Lower lobe of right lung (tissue), 2 donors: Measurements from ENCODE around the gene DNAJB13. TPM values are rescaled to one million over a fixed set of nuclear protein-coding genes. Genes with fewer than 3 reads are reported as not detected.
A peak's percentile ranks its signal among the peaks of the same experiment; 100 is the strongest.

Source experiments
- ATAC-seq, 2 donors: fragments of 200-7000 bp; cut with Tn5 transposase; one replicate each; pipeline ENCODE4 v1.9.1; 2020 to 2022; ENCODE audit warnings: mild to moderate bottlenecking in 2 of 2, moderate library complexity in 2 of 2
- DNase-seq: peaks from one replicate; pipeline ENCODE4 v3.0.0-alpha.2; 2020
- H3K27ac ChIP-seq: fragments of 200-600 bp; one replicate; pipeline ENCODE4 v1.8.0; 2022
- H3K27me3 ChIP-seq: fragments of 200-600 bp; one replicate; pipeline ENCODE4 v1.8.0; 2022; ENCODE audit warnings: low read depth
- H3K36me3 ChIP-seq: fragments of 200-600 bp; one replicate; pipeline ENCODE4 v1.8.0; 2022; ENCODE audit warnings: mild to moderate bottlenecking
- H3K4me1 ChIP-seq: fragments of 200-600 bp; one replicate; pipeline ENCODE4 v1.8.0; 2022
- H3K4me3 ChIP-seq: fragments of 200-600 bp; one replicate; pipeline ENCODE4 v1.8.0; 2022; ENCODE audit warnings: mild to moderate bottlenecking
- H3K9me3 ChIP-seq: fragments of 200-600 bp; one replicate; pipeline ENCODE4 v1.8.0; 2022
- CTCF ChIP-seq: fragments of 200-600 bp; IDR thresholded peaks from one replicate; pipeline ENCODE4 v1.8.0; 2022; ENCODE audit warnings: antibody characterized with exemption, mild to moderate bottlenecking
- intact Hi-C: fragments of 100-400 bp; cut with DNase I; formaldehyde crosslinking; loops from one replicate; pipeline ENCODE4 v1.11.0; 2022
- total RNA-seq: library from RNA; stranded (reverse); fragmentation: NEBNext Ultra II Directional; extraction: Animal tissue kit (Norgen Biotek cat#: 25700); gene quantifications from one replicate; pipeline ENCODE4 v1.2.1, GENCODE V29; 2021
- donor health status: DM: no; HTN: yes; CAD: no; lungs with severe emphysema.

Gene DNAJB13
- total RNA-seq, 1 donor from 2014 or later, result 7.5 TPM

GRCh38 chr11:73968356-73968966, 17.6 kb downstream of the DNAJB13 start:
- Histone ChIP-seq H3K4me3 (no peak overlapping the region), H3K27ac (no peak overlapping the region), H3K4me1 (peaks cover 3% of the 10 kb centered on the region), H3K27me3 (no peaks in the 10 kb centered on the region), H3K9me3 (no peaks in the 10 kb centered on the region), H3K36me3 (no peaks in the 10 kb centered on the region)
- TF ChIP-seq CTCF, result no peak
- intact Hi-C loops, result no loop called here
- ATAC-seq, result no peak
- DNase-seq, result peak; percentile 27

- peaks cover 10% of the 10 kb centered on the region for H3K4me1 ChIP-seq
- no peak for DNase-seq
- no peak overlapping the region for H3K4me3 ChIP-seq
- intact Hi-C loops, result no loop called here
- H3K27ac ChIP-seq, result no peak overlapping the region
- H3K27me3 ChIP-seq, result no peaks in the 10 kb centered on the region
- no peaks in the 10 kb centered on the region for H3K9me3 ChIP-seq
- no peak for TF ChIP-seq CTCF
- no peaks in the 10 kb centered on the region for H3K36me3 ChIP-seq
- no peak for ATAC-seq
Measured at GRCh38 chr11:73969091-73969490, 18.3 kb downstream of the DNAJB13 start.

DNA sequence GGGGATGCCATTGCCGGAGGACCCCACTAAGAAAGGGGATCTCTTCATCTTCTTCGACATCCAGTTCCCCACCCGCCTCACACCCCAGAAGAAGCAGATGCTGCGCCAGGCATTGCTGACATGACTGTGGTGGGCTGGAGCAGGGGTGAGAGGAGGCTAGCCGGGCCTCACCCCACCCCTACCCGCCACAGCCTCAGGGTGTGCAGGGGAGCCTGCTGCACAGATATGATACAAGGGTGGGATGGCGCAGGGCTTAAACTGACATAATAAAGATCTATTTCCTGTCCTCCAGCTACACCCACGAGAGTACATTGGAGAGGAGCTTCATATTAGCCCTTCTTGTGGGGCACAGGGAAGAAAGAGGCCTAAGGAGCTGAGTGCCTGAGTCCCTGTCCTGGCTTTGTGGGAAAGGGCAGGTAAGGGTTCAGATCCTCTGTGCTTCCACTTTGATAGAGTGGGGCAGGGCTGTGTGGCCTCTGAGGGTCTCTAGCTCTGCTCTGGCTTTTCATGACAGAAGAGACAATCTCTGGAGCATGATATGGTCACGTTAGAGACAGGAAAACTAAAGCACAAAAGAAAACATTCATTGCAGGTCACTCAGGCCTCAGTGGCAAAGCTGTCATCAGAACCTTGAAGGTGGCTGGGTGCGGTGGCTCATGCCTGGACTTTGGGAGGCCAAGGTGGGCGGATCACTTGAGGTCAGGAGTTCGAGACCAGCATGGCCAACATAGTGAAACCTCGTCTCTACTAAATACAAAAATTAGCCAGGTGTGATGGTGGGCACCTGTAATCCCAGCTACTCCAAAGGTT, 19.4 kb downstream of the DNAJB13 start:
- intact Hi-C loops, result no loop called here
- no peak overlapping the region for H3K4me3 ChIP-seq
- DNase-seq, result peak; percentile 28

GRCh38 chr11:73971175-73971719, 20.4 kb downstream of the DNAJB13 start:
- H3K4me3 ChIP-seq, result no peak overlapping the region
- intact Hi-C loops, result no loop called here

More for the DNA sequence above, 19.4 kb downstream of the DNAJB13 start:
- Histone ChIP-seq H3K9me3 (no peaks in the 10 kb centered on the region), H3K27me3 (no peaks in the 10 kb centered on the region), H3K4me1 (peaks cover 21% of the 10 kb centered on the region), H3K36me3 (peaks cover 10% of the 10 kb centered on the region), H3K27ac (no peak overlapping the region)
- peak in 1 of 2 donors; percentile 11 for ATAC-seq
- TF ChIP-seq CTCF, result no peak

GRCh38 chr11:73972187-73972586, 21.4 kb downstream of the DNAJB13 start:
- TF ChIP-seq CTCF, result no peak
- Histone ChIP-seq H3K27me3 (no peaks in the 10 kb centered on the region), H3K27ac (no peak overlapping the region), H3K4me3 (no peak overlapping the region), H3K36me3 (peaks cover 29% of the 10 kb centered on the region), H3K4me1 (peaks cover 21% of the 10 kb centered on the region), H3K9me3 (no peaks in the 10 kb centered on the region)
- no peak for DNase-seq
- intact Hi-C loops, result no loop called here
- no peak for ATAC-seq

More at GRCh38 chr11:73971175-73971719, 20.4 kb downstream of the DNAJB13 start:
- no peaks in the 10 kb centered on the region for H3K27me3 ChIP-seq
- no peak overlapping the region for H3K27ac ChIP-seq
- H3K9me3 ChIP-seq, result no peaks in the 10 kb centered on the region
- no peak for TF ChIP-seq CTCF
- H3K4me1 ChIP-seq, result peaks cover 21% of the 10 kb centered on the region
- peaks cover 20% of the 10 kb centered on the region for H3K36me3 ChIP-seq
- DNase-seq (no peak), ATAC-seq (no peak)
